ENCODE results near the gene EME1. TPM values are rescaled to one million over a fixed set of nuclear protein-coding genes. Genes with fewer than 3 reads are reported as not detected.

EME1 gene
- polyA plus RNA-seq, 1 donor from 2014 or later: 5.4 TPM

DNA sequence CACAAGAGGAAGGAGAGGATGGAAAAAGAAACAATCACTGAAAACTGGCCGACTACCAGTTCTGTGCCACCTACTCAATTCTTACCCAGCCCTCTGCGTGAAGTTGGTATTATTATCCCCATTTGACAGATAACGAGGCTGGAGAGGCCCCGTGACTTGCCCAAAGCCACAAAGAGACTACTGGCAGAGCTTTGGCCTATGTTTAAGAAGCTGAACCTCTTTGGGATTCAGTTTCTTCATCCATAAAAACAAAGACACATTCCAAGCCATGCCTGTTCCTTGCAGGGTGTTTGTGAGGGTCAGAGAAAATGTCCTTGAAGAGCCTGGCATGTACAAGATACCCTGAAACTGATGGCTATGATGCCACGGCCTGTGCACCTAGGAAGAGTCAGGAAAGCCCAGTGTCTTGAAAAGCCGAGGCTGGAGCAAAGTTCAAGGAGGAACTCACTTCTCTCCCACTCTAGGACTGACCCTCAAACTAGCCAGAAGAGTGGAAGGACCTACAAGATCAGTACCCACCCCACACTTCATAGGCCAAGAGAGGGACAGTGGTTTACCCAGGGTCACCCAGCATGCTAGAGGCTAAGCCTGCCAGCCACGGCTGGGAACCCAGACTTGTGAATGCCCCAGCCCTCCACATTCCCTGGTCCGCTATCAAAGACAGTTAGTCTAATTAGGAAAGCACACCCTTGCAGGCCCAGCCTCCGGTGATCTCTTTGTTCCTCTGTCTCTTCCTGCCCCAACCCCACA, 51.4 kb downstream of the EME1 start:
- no peak for TF ChIP-seq POLR2AphosphoS5 (IDR thresholded peaks at IDR 0.05)
- TF ChIP-seq TAF1 (IDR thresholded peaks at IDR 0.05; ENCODE audit: low read depth): no peak
- Histone ChIP-seq H3K27ac (ENCODE audit: low read length) (no peak overlapping the region), H3K4me3 (ENCODE audit: low read length) (no peak overlapping the region), H3K4me2 (ENCODE audit: low read length) (no peak overlapping the region), H3K9ac (ENCODE audit: low read length) (no peak overlapping the region), H2AFZ (ENCODE audit: low read depth, low read length) (no peak overlapping the region), H3K79me2 (replicated peaks; ENCODE audit: insufficient read depth, low read length) (no peaks in the 10 kb centered on the region), H3K9me3 (ENCODE audit: low read length) (no peaks in the 10 kb centered on the region), H3K9me2 (ENCODE audit: insufficient read depth, low read length) (no peaks in the 10 kb centered on the region), H3K36me3 (ENCODE audit: insufficient read depth, low read length) (no peaks in the 10 kb centered on the region), H3K27me3 (ENCODE audit: insufficient read depth, low read depth, low read length) (peaks cover 7% of the 10 kb centered on the region), H3F3A (ENCODE audit: insufficient read depth, low read length, poor library complexity, severe bottlenecking) (no peaks in the 10 kb centered on the region), H4K20me1 (ENCODE audit: insufficient read depth) (no peaks in the 10 kb centered on the region)

DNA sequence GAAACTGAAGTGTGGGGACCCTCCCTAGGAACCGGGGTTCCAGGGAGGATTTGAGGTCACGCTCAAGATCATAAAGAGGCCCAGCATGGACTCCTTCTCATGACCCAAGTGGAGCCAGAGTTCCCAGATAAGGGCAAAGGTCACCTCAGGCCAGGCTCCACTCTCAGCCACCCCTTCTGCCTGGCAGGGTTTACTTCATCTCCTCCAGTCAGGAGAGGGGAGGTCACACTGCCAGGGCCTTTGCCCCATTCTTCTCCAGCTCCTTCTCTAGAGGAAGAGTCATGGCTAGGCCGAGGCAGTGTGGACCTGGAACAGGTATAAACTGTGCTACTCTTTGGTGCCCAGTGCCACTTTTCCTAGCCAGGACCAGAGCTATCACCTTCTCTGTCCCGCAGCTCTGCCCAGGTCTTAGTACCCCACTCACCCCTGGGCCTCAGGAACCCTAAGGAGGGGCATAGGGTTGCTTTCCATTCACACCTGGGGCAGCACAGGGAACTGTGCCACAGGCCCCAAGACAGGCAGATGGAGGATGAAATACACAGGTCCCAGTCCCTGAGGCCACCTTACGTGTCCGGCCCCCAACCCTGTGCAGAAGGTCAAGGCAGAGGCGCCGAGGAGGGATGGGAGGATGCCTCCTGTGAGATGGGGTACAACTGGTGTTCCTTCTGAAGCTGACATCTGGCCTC, 52.1 kb downstream of the EME1 start:
- Histone ChIP-seq H2AFZ (ENCODE audit: low read depth, low read length) (no peak overlapping the region), H3K27me3 (ENCODE audit: insufficient read depth, low read depth, low read length) (peaks cover 7% of the 10 kb centered on the region), H3F3A (ENCODE audit: insufficient read depth, low read length, poor library complexity, severe bottlenecking) (no peaks in the 10 kb centered on the region), H3K4me3 (ENCODE audit: low read length) (no peak overlapping the region), H3K79me2 (replicated peaks; ENCODE audit: insufficient read depth, low read length) (no peaks in the 10 kb centered on the region), H3K4me2 (ENCODE audit: low read length) (no peak overlapping the region), H3K9ac (ENCODE audit: low read length) (no peak overlapping the region), H4K20me1 (ENCODE audit: insufficient read depth) (no peaks in the 10 kb centered on the region), H3K27ac (ENCODE audit: low read length) (no peak overlapping the region), H3K36me3 (ENCODE audit: insufficient read depth, low read length) (no peaks in the 10 kb centered on the region), H3K9me2 (ENCODE audit: insufficient read depth, low read length) (no peaks in the 10 kb centered on the region), H3K9me3 (ENCODE audit: low read length) (no peaks in the 10 kb centered on the region)
- TF ChIP-seq, protein P1, sequence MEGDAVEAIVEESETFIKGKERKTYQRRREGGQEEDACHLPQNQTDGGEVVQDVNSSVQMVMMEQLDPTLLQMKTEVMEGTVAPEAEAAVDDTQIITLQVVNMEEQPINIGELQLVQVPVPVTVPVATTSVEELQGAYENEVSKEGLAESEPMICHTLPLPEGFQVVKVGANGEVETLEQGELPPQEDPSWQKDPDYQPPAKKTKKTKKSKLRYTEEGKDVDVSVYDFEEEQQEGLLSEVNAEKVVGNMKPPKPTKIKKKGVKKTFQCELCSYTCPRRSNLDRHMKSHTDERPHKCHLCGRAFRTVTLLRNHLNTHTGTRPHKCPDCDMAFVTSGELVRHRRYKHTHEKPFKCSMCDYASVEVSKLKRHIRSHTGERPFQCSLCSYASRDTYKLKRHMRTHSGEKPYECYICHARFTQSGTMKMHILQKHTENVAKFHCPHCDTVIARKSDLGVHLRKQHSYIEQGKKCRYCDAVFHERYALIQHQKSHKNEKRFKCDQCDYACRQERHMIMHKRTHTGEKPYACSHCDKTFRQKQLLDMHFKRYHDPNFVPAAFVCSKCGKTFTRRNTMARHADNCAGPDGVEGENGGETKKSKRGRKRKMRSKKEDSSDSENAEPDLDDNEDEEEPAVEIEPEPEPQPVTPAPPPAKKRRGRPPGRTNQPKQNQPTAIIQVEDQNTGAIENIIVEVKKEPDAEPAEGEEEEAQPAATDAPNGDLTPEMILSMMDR (IDR thresholded peaks at IDR 0.05; ENCODE audit: poor library complexity, severe bottlenecking): no peak
- TF ChIP-seq EP300 (conservative IDR thresholded peaks at IDR 0.05; ENCODE audit: poor library complexity, severe bottlenecking) (no peak), RAD21 (conservative IDR thresholded peaks at IDR 0.05) (no peak), EZH2 (IDR thresholded peaks at IDR 0.05; ENCODE audit: borderline replicate concordance, insufficient read depth, low read length, poor library complexity, severe bottlenecking) (no peak), POLR2AphosphoS5 (IDR thresholded peaks at IDR 0.05) (no peak), TAF1 (IDR thresholded peaks at IDR 0.05; ENCODE audit: low read depth) (no peak), MXI1 (conservative IDR thresholded peaks at IDR 0.05; ENCODE audit: poor library complexity, severe bottlenecking) (no peak), SMC3 (conservative IDR thresholded peaks at IDR 0.05; ENCODE audit: poor library complexity) (no peak)
- TF ChIP-seq, protein P2, sequence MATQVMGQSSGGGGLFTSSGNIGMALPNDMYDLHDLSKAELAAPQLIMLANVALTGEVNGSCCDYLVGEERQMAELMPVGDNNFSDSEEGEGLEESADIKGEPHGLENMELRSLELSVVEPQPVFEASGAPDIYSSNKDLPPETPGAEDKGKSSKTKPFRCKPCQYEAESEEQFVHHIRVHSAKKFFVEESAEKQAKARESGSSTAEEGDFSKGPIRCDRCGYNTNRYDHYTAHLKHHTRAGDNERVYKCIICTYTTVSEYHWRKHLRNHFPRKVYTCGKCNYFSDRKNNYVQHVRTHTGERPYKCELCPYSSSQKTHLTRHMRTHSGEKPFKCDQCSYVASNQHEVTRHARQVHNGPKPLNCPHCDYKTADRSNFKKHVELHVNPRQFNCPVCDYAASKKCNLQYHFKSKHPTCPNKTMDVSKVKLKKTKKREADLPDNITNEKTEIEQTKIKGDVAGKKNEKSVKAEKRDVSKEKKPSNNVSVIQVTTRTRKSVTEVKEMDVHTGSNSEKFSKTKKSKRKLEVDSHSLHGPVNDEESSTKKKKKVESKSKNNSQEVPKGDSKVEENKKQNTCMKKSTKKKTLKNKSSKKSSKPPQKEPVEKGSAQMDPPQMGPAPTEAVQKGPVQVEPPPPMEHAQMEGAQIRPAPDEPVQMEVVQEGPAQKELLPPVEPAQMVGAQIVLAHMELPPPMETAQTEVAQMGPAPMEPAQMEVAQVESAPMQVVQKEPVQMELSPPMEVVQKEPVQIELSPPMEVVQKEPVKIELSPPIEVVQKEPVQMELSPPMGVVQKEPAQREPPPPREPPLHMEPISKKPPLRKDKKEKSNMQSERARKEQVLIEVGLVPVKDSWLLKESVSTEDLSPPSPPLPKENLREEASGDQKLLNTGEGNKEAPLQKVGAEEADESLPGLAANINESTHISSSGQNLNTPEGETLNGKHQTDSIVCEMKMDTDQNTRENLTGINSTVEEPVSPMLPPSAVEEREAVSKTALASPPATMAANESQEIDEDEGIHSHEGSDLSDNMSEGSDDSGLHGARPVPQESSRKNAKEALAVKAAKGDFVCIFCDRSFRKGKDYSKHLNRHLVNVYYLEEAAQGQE (IDR thresholded peaks at IDR 0.05; ENCODE audit: borderline replicate concordance): no peak

Measured in neural cell (in vitro differentiated cells).